Panc1 (cell line): ENCODE measurements around the gene NRP1. TPM values are rescaled to one million over a fixed set of nuclear protein-coding genes. Genes with fewer than 3 reads are reported as not detected.

Source experiments
- ATAC-seq: fragments of 200-7000 bp; cut with Tn5 transposase; 2 replicates; pipeline ENCODE4 v1.9.1; 2020; ENCODE audit warnings: mild to moderate bottlenecking, moderate library complexity
- BruUV-seq: library from RNA; stranded (reverse); fragments of 400-500 nt; replicated peaks from 2 replicates; lab custom pipeline; 2021; lab: Mats Ljungman, UMichigan
- CTCF ChIA-PET: fragments of 300-600 bp; sonication (Branson Sonifier 250); formaldehyde crosslinking; loops from one replicate; lab custom pipeline; 2022; ENCODE audit warnings: antibody characterized with exemption; lab: Charles Lee
- POLR2A ChIA-PET: fragments of 300-600 bp; sonication (Branson Sonifier 250); formaldehyde crosslinking; loops from one replicate; lab custom pipeline; 2022; ENCODE audit warnings: antibody characterized with exemption; lab: Charles Lee
- DNase-seq: peaks from one replicate; pipeline ENCODE4 v3.0.0-alpha.2; 2010; ENCODE audit warnings: low read depth, low spot score
- H3K27ac ChIP-seq: 2 replicates; pipeline ENCODE4 v1.5.1; 2011; ENCODE audit warnings: mild to moderate bottlenecking, low read length, inconsistent platforms
- H3K27me3 ChIP-seq: fragments of 200-500 bp; sonication (Bioruptor generic); 2 replicates; pipeline ENCODE4 v1.6.0; 2014; ENCODE audit warnings: low read length, inconsistent platforms; ENCODE audit not compliant: control insufficient read depth, insufficient read depth
- H3K36me3 ChIP-seq: fragments of 200-500 bp; sonication (Bioruptor generic); 2 replicates; pipeline ENCODE4 v1.5.1; 2014; ENCODE audit warnings: inconsistent platforms, mild to moderate bottlenecking, low read length, moderate library complexity; ENCODE audit not compliant: control insufficient read depth, insufficient read depth
- H3K4me1 ChIP-seq: 2 replicates; pipeline ENCODE4 v1.5.1; 2011; ENCODE audit warnings: inconsistent platforms, mild to moderate bottlenecking, low read length, moderate library complexity; ENCODE audit not compliant: control insufficient read depth, insufficient read depth
- H3K4me3 ChIP-seq, 2 experiments: 2 replicates each; pipeline ENCODE4 v1.5.1; 2011 to 2012; ENCODE audit warnings: low read depth in 2 of 2, low read length in 2 of 2, mild to moderate bottlenecking in 2 of 2, inconsistent platforms in 1 of 2, moderate library complexity in 1 of 2
- H3K9me3 ChIP-seq: fragments of 200-500 bp; sonication (Bioruptor generic); 2 replicates; pipeline ENCODE4 v1.5.1; 2014; ENCODE audit warnings: low read depth, mild to moderate bottlenecking, inconsistent platforms, low read length, moderate library complexity; ENCODE audit not compliant: control insufficient read depth, insufficient read depth
- POLR2AphosphoS5 ChIP-seq: IDR thresholded peaks from 2 replicates; pipeline ENCODE4 v1.6.1; 2012; ENCODE audit warnings: mild to moderate bottlenecking, low read depth, low read length, moderate library complexity
- SIN3A ChIP-seq: IDR thresholded peaks from 2 replicates; pipeline ENCODE4 v1.6.1; 2012; ENCODE audit warnings: low read depth, mild to moderate bottlenecking, low read length, moderate library complexity, borderline replicate concordance; ENCODE audit not compliant: insufficient read depth
- TCF7L2 ChIP-seq: IDR thresholded peaks from 2 replicates; pipeline ENCODE4 v1.6.1; 2011; ENCODE audit warnings: mild to moderate bottlenecking, low read depth, low read length, inconsistent platforms
- in situ Hi-C: cut with HindIII; loops from 2 replicates; pipeline ENCODE4 v1.10.0; 2016; ENCODE audit warnings: low sequenced_read_pairs, low pct_unique_long_range_greater_than_20kb
- intact Hi-C: fragments of 100-400 bp; cut with micrococcal nuclease; formaldehyde crosslinking; loops from one replicate; pipeline ENCODE4 v1.10.0; 2022; ENCODE audit not compliant: unreplicated experiment
- total RNA-seq: library from RNA; stranded (reverse); gene quantifications from one replicate; pipeline ENCODE4 v1.2.1, GENCODE V29; 2021; ENCODE audit not compliant: unreplicated experiment
- TF ChIP-seq, protein P1 (sequence below), 2 experiments: IDR thresholded peaks; 2 replicates each; pipeline ENCODE4 v1.6.1; 2011 to 2012; ENCODE audit warnings: low read depth in 2 of 2, control low read depth in 1 of 2, low read length in 1 of 2, mild to moderate bottlenecking in 1 of 2, moderate library complexity in 1 of 2; ENCODE audit not compliant: insufficient read depth in 1 of 2
- TF ChIP-seq, protein P2 (sequence below): fragments of 450-650 bp; IDR thresholded peaks from 2 replicates; pipeline ENCODE4 v1.5.1; 2017; ENCODE audit warnings: mild to moderate bottlenecking

The NRP1 gene
- total RNA-seq, 1 experiment from 2014 or later = 93.4 TPM

DNA sequence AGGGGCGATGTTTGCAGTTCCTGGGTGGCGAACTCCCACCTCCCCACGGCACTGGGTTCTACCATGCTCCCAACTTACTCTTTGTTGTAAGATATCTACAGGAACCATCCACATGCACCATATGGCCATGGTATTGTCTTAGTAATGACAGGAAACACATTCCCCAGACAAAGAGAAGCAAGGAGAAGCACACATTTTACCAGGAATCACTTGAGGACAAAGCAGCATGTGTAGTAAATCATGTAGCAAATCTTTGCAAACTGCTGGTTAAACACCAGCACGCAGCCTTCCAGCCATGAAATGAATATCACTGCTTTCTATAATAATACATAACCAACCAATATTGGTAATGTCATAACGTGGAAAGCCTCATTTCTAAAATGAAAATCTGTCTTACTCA is 101.2 kb downstream of the NRP1 start:
- no TSS peak for BruUV-seq
- Histone ChIP-seq H3K4me1 (peaks cover 50% of the 10 kb centered on the region), H3K27ac (peak overlapping the region; percentile 96), H3K36me3 (peaks cover 3% of the 10 kb centered on the region; the same call in 1 of the 2 replicates), H3K9me3 (no peaks in the 10 kb centered on the region), H3K27me3 (no peaks in the 10 kb centered on the region), H3K4me3 (no peak overlapping the region)
- TF ChIP-seq, protein P1, sequence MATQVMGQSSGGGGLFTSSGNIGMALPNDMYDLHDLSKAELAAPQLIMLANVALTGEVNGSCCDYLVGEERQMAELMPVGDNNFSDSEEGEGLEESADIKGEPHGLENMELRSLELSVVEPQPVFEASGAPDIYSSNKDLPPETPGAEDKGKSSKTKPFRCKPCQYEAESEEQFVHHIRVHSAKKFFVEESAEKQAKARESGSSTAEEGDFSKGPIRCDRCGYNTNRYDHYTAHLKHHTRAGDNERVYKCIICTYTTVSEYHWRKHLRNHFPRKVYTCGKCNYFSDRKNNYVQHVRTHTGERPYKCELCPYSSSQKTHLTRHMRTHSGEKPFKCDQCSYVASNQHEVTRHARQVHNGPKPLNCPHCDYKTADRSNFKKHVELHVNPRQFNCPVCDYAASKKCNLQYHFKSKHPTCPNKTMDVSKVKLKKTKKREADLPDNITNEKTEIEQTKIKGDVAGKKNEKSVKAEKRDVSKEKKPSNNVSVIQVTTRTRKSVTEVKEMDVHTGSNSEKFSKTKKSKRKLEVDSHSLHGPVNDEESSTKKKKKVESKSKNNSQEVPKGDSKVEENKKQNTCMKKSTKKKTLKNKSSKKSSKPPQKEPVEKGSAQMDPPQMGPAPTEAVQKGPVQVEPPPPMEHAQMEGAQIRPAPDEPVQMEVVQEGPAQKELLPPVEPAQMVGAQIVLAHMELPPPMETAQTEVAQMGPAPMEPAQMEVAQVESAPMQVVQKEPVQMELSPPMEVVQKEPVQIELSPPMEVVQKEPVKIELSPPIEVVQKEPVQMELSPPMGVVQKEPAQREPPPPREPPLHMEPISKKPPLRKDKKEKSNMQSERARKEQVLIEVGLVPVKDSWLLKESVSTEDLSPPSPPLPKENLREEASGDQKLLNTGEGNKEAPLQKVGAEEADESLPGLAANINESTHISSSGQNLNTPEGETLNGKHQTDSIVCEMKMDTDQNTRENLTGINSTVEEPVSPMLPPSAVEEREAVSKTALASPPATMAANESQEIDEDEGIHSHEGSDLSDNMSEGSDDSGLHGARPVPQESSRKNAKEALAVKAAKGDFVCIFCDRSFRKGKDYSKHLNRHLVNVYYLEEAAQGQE (IDR thresholded peaks at IDR 0.05; ENCODE audit: insufficient read depth in 1 of 2, low read depth in 2 of 2, low read length in 1 of 2) = no peak
- no peak for TF ChIP-seq TCF7L2
- no peak for TF ChIP-seq POLR2AphosphoS5
- TF ChIP-seq SIN3A = no peak
- TF ChIP-seq, protein P2, sequence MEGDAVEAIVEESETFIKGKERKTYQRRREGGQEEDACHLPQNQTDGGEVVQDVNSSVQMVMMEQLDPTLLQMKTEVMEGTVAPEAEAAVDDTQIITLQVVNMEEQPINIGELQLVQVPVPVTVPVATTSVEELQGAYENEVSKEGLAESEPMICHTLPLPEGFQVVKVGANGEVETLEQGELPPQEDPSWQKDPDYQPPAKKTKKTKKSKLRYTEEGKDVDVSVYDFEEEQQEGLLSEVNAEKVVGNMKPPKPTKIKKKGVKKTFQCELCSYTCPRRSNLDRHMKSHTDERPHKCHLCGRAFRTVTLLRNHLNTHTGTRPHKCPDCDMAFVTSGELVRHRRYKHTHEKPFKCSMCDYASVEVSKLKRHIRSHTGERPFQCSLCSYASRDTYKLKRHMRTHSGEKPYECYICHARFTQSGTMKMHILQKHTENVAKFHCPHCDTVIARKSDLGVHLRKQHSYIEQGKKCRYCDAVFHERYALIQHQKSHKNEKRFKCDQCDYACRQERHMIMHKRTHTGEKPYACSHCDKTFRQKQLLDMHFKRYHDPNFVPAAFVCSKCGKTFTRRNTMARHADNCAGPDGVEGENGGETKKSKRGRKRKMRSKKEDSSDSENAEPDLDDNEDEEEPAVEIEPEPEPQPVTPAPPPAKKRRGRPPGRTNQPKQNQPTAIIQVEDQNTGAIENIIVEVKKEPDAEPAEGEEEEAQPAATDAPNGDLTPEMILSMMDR = no peak
- no peak for ATAC-seq
- in situ Hi-C loops (no loop called here), intact Hi-C loops (no loop called here)
- no peak for DNase-seq
- POLR2A ChIA-PET = no interaction called here
- CTCF ChIA-PET = no interaction called here

DNA sequence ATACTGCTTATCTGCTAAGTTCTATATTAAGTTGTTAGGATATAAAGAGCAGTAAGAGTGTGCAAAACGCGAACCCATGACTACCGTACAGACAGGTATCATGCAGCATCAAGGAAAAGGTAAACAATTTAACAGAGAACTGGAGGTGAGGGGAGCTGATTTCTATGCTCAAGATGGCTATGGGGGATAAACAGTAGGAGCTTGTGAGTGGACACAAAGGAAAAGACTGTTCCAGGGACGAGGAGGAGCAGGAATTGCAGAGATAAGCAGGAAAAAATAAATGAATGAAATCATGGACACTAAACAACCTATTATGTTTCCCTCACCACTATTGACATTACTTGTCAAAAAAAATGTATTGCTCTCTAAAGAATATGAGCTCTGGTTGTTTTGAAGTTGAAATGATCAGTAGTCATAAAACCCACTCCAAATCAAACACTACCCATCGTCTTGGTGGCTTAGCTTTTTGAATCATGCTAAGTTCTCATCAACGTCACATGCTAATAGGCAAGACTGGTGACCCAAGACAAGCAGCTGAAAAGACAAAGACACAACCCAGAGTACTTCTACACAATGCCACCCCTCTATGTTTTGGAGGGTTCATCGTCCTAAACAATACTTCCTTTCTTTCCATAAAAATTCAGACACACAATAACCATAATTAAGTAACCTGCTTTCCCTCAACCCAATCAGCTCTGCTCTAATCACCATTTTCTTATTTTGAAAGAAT is 102.7 kb downstream of the NRP1 start:
- Histone ChIP-seq H3K4me1 (peaks cover 36% of the 10 kb centered on the region), H3K36me3 (peaks cover 3% of the 10 kb centered on the region; the same call in 1 of the 2 replicates), H3K27me3 (no peaks in the 10 kb centered on the region), H3K9me3 (no peaks in the 10 kb centered on the region), H3K4me3 (no peak overlapping the region), H3K27ac (peak overlapping the region; percentile 71)
- ATAC-seq = no peak
- in situ Hi-C loops (no loop called here), intact Hi-C loops (no loop called here)
- DNase-seq = no peak
- no TSS peak for BruUV-seq
- ChIA-PET CTCF (no interaction called here), POLR2A (no interaction called here)
- TF ChIP-seq TCF7L2 = no peak
- TF ChIP-seq, protein P2 = no peak
- TF ChIP-seq, protein P1 (IDR thresholded peaks at IDR 0.05; ENCODE audit: insufficient read depth in 1 of 2, low read depth in 2 of 2, low read length in 1 of 2) = no peak
- no peak for TF ChIP-seq POLR2AphosphoS5
- no peak for TF ChIP-seq SIN3A
